Measurements from ENCODE around the gene MEI4.

DNA sequence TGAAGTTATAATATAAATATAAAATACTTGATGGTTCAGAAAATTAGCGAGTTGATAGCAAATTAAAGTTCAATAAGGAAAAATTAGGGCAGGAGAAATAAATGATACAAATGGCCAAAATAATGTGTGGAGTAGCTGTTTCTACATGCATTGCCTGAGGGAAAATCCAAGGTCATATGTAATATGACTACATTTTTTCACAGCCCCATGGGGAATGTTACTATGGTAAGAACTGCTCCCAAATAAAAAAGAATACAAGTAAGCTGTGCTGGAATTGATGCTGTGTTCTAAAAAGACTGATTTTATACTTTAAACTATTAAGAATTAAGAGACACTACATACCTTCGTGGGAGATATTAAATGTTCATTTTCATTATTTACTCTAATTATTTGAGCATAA is 34.1 kb downstream of the MEI4 start:
- TF ChIP-seq CTCF (IDR thresholded peaks at IDR 0.05) (no peak), EZH2 (IDR thresholded peaks at IDR 0.05; ENCODE audit: borderline replicate concordance, insufficient read depth, low read depth, low read length, poor library complexity, severe bottlenecking) (no peak)

Measured in B cell (primary cell).